Fibroblast of villous mesenchyme (primary cell): Measurements from ENCODE around the gene MGAT5B. TPM values are rescaled to one million over a fixed set of nuclear protein-coding genes. Genes with fewer than 3 reads are reported as not detected.

Experiments used
- DNase-seq: peaks from one replicate; pipeline ENCODE4 v3.0.0-alpha.2; 2010; ENCODE audit warnings: low read depth
- H3K4me3 ChIP-seq: 2 replicates; pipeline ENCODE4 v1.5.1; 2011; ENCODE audit warnings: low read depth, mild to moderate bottlenecking, low read length
- total RNA-seq: library from RNA; depleted of rRNA; stranded (reverse); fragments of >200 nt; gene quantifications from 2 replicates; pipeline ENCODE4 v1.2.3, GENCODE V29; 2012
- TF ChIP-seq, protein P1 (sequence below): IDR thresholded peaks from 2 replicates; pipeline ENCODE4 v1.5.1; 2012; ENCODE audit warnings: low read depth, mild to moderate bottlenecking, low read length; ENCODE audit not compliant: insufficient read depth

MGAT5B gene
- total RNA-seq, 1 donor: 0.43 TPM

GRCh38 chr17:76892329-76892728, 24.1 kb downstream of the MGAT5B start:
- no peak overlapping the region for H3K4me3 ChIP-seq
- no peak for DNase-seq
- TF ChIP-seq, protein P1, sequence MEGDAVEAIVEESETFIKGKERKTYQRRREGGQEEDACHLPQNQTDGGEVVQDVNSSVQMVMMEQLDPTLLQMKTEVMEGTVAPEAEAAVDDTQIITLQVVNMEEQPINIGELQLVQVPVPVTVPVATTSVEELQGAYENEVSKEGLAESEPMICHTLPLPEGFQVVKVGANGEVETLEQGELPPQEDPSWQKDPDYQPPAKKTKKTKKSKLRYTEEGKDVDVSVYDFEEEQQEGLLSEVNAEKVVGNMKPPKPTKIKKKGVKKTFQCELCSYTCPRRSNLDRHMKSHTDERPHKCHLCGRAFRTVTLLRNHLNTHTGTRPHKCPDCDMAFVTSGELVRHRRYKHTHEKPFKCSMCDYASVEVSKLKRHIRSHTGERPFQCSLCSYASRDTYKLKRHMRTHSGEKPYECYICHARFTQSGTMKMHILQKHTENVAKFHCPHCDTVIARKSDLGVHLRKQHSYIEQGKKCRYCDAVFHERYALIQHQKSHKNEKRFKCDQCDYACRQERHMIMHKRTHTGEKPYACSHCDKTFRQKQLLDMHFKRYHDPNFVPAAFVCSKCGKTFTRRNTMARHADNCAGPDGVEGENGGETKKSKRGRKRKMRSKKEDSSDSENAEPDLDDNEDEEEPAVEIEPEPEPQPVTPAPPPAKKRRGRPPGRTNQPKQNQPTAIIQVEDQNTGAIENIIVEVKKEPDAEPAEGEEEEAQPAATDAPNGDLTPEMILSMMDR: no peak

- H3K4me3 ChIP-seq: no peak overlapping the region
- TF ChIP-seq, protein P1: no peak
- DNase-seq: no peak
Observed at GRCh38 chr17:76893623-76894334, 25.6 kb downstream of the MGAT5B start.

GRCh38 chr17:76894842-76895241, 26.6 kb downstream of the MGAT5B start:
- DNase-seq: no peak
- no peak overlapping the region for H3K4me3 ChIP-seq
- TF ChIP-seq, protein P1: no peak

DNA sequence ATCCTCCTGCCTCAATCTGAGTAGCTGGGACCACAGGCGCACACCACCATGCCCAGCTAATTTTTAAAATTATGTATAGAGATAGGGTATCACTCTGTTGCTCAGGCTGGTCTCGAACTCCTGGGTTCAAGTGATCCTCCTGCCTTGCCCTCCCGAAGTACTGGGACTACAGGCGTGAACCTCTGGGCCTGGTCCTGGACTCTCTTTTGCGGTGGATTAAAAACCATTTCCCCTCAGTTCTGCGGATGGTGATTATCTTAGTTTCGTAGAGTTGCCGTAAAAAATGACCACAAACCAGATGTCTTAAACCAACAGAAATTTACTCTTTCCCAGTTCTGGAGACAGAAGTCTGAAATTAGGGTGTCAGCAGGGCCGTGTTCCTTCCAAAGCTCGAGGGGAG, 28.8 kb downstream of the MGAT5B start:
- TF ChIP-seq, protein P1: no peak
- H3K4me3 ChIP-seq: no peak overlapping the region

GRCh38 chr17:76899414-76899813, 31.2 kb downstream of the MGAT5B start:
- no peak for DNase-seq
- H3K4me3 ChIP-seq: no peak overlapping the region
- TF ChIP-seq, protein P1: no peak

More for the DNA sequence above, 28.8 kb downstream of the MGAT5B start:
- no peak for DNase-seq

GRCh38 chr17:76900723-76901122, 32.5 kb downstream of the MGAT5B start:
- no peak for DNase-seq
- TF ChIP-seq, protein P1: no peak
- H3K4me3 ChIP-seq: no peak overlapping the region
